ENCODE measurements around the gene GABARAPL1. TPM values are rescaled to one million over a fixed set of nuclear protein-coding genes. Genes with fewer than 3 reads are reported as not detected.

GABARAPL1 gene
- 100 to 1,000 TPM in 3 of 6 donors, 10 to 100 TPM in 3; 88.9 to 114 (median 97.9) TPM for total RNA-seq

DNA sequence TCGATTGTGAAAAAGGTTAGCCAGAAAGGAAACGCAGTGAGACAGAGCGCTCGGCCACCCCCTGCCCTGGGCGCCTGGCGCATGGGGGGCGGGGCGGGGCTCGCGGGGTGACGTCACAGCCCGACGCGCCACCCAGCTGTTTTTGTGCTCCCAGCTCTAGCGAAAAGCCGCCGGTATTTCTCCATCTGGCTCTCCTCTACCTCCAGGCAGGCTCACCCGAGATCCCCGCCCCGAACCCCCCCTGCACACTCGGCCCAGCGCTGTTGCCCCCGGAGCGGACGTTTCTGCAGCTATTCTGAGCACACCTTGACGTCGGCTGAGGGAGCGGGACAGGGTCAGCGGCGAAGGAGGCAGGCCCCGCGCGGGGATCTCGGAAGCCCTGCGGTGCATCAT, at the start of gene GABARAPL1:
GABARAPL1 (plus strand) TSS at position 139 of the 393 bp plus-strand sequence; CDS start at position 392, 253 bp downstream.
- ATAC-seq (ENCODE audit: low FRiP score in 2 of 2) (peak; percentile 90 to 92), DNase-seq (peak; percentile 86 to 97)
- 1% methylated on average over 20 to 35 of the region's 35 CpGs for WGBS, 2 donors
- H3K9me3 ChIP-seq: no peaks in the 10 kb centered on the region
- H3K4me3 ChIP-seq: peak within 1 kb of the TSS; percentile 59 to 79 (median 72)
- H3K36me3 ChIP-seq: peaks cover 0 to 9% (median under 1%) of the 10 kb centered on the region in 4 donors
- no peaks in the 10 kb centered on the region for H3K27me3 ChIP-seq
- peak within 1 kb of the TSS; percentile 99 to 100 (median 100) for H3K27ac ChIP-seq
- TF ChIP-seq, protein P1, sequence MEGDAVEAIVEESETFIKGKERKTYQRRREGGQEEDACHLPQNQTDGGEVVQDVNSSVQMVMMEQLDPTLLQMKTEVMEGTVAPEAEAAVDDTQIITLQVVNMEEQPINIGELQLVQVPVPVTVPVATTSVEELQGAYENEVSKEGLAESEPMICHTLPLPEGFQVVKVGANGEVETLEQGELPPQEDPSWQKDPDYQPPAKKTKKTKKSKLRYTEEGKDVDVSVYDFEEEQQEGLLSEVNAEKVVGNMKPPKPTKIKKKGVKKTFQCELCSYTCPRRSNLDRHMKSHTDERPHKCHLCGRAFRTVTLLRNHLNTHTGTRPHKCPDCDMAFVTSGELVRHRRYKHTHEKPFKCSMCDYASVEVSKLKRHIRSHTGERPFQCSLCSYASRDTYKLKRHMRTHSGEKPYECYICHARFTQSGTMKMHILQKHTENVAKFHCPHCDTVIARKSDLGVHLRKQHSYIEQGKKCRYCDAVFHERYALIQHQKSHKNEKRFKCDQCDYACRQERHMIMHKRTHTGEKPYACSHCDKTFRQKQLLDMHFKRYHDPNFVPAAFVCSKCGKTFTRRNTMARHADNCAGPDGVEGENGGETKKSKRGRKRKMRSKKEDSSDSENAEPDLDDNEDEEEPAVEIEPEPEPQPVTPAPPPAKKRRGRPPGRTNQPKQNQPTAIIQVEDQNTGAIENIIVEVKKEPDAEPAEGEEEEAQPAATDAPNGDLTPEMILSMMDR (IDR thresholded peaks at IDR 0.05): peak in 1 of 6 experiments; percentile 6
- TF ChIP-seq EP300 (IDR thresholded peaks at IDR 0.05): peak in 1 of 4 donors; percentile 44
- peak in 3 of 4 donors; percentile 9 to 78 (median 63) for TF ChIP-seq POLR2A (IDR thresholded peaks at IDR 0.05)
- no peak for TF ChIP-seq POLR2AphosphoS5 (IDR thresholded peaks at IDR 0.05)
- peaks cover 15 to 36% (median 22%) of the 10 kb centered on the region in 4 donors for H3K4me1 ChIP-seq

DNA sequence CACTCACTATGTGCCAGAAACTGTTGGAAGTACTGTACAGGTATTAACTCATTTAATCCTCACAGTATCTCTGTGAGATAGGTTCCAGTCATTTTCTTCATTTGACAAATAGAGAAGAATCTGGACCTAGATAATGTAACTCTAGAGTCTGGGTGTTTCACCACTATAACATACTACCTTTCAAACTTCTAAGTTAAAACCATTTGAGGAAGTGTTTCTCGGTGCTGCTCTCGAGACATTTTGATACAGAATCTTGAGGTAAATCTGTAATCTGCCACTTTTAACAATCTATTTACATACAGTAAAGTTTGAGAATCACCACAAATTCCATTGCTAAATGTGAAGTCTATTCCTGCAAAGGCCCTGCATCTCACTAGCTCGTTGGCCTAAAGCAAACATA, 49.6 kb upstream of the GABARAPL1 start:
- 53 to 68% methylated on average over 3 of the region's 3 CpGs for WGBS, 2 donors
- no peak for TF ChIP-seq POLR2AphosphoS5 (IDR thresholded peaks at IDR 0.05)
- TF ChIP-seq POLR2A (IDR thresholded peaks at IDR 0.05): no peak
- TF ChIP-seq, protein P1 (IDR thresholded peaks at IDR 0.05): no peak
- no peak for TF ChIP-seq EP300 (IDR thresholded peaks at IDR 0.05)
- DNase-seq (no peak), ATAC-seq (ENCODE audit: low FRiP score in 2 of 2) (no peak)
- Histone ChIP-seq H3K27me3 (no peaks in the 10 kb centered on the region), H3K36me3 (no peaks in the 10 kb centered on the region), H3K9me3 (no peaks in the 10 kb centered on the region), H3K4me3 (no peak overlapping the region), H3K4me1 (peaks cover 0 to 8% (median 1%) of the 10 kb centered on the region in 4 donors), H3K27ac (no peak overlapping the region)

DNA sequence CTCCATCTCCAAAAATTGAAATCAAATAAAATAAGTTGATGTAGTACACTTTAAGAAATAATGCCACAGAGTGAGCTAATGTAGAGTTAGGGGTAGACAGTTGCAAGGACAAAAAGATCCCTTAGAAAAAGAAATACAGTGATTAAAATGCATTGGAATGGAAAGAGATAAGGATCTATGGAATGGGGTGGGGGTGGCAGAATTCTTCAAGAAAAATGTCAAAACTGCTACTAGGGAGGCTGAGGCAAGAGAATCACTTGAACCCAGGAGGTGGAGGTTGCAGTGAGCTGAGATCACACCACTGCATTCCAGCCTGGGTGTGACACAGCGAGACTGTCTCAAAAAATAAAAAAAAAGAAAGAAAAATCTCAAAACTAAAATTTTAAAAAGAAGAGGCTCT, 47.3 kb upstream of the GABARAPL1 start:
- DNase-seq (no peak), ATAC-seq (ENCODE audit: low FRiP score in 2 of 2) (no peak)
- Histone ChIP-seq H3K4me3 (peak overlapping the region in 1 of 4 donors; percentile 15), H3K9me3 (no peaks in the 10 kb centered on the region), H3K27me3 (no peaks in the 10 kb centered on the region), H3K27ac (no peak overlapping the region), H3K4me1 (peaks cover 0 to 8% (median 1%) of the 10 kb centered on the region in 4 donors), H3K36me3 (no peaks in the 10 kb centered on the region)
- WGBS, 2 donors: 0 to 15% methylated on average over 1 of the region's 1 CpG
- TF ChIP-seq POLR2AphosphoS5 (IDR thresholded peaks at IDR 0.05) (no peak), EP300 (IDR thresholded peaks at IDR 0.05) (no peak), POLR2A (IDR thresholded peaks at IDR 0.05) (no peak)
- TF ChIP-seq, protein P1 (IDR thresholded peaks at IDR 0.05): no peak

DNA sequence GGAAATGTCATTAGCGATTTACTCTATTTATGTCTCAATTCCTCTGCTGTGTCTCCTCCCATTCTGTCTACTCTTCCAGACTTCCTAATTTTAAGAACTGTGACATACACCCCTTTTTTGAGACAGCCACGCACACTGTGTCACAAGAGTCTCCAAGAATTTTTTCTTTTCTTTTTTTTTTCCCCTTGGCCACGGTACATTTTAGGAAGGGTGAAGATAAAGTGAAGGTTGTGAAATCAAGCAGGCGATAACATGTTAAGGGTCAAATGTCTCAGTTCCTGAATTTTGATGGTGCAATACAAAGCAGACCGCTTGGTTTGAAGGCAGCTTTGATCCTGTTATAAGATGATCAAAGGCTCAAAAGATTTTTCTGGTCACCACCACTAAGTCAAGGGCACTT, 45.1 kb upstream of the GABARAPL1 start:
- Histone ChIP-seq H3K27ac (peak overlapping the region in 1 of 4 donors; percentile 55), H3K4me3 (no peak overlapping the region), H3K27me3 (no peaks in the 10 kb centered on the region), H3K9me3 (no peaks in the 10 kb centered on the region), H3K36me3 (no peaks in the 10 kb centered on the region), H3K4me1 (peaks cover 0 to 8% (median 1%) of the 10 kb centered on the region in 4 donors)
- no peak for DNase-seq
- ATAC-seq (ENCODE audit: low FRiP score in 2 of 2): peak; percentile 78 to 81
- 23 to 34% methylated on average over 5 of the region's 5 CpGs for WGBS, 2 donors
- TF ChIP-seq POLR2A (IDR thresholded peaks at IDR 0.05) (peak in 1 of 4 donors; percentile 59), POLR2AphosphoS5 (IDR thresholded peaks at IDR 0.05) (peak in 1 of 2 donors; percentile 73), EP300 (IDR thresholded peaks at IDR 0.05) (peak in 1 of 4 donors; percentile 54)
- TF ChIP-seq, protein P1 (IDR thresholded peaks at IDR 0.05): no peak

DNA sequence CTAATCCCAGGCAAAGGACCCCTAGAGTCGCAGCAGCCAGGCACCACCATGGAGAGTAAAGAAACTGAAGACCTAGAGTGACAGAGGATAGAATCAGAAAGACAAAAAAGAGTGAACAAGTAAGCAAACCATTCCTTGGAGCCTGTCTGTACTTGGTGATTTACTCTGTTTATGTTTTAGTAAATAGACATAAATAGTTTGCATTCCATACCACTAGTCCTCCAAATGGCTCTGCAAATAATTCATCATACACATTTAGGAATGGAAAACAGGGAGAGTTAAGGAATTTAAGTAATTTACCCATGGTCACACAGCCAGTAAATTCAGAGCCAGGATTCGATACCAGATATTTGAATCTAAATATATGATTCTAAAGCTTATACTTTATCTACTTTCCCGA, 43.6 kb upstream of the GABARAPL1 start:
- no peaks in the 10 kb centered on the region for H3K27me3 ChIP-seq
- H3K27ac ChIP-seq: peak overlapping the region in 1 of 4 donors; percentile 18
- no peaks in the 10 kb centered on the region for H3K36me3 ChIP-seq
- ATAC-seq (ENCODE audit: low FRiP score in 2 of 2) (no peak), DNase-seq (no peak)
- peaks cover 0 to 8% (median 1%) of the 10 kb centered on the region in 4 donors for H3K4me1 ChIP-seq
- 75 to 82% methylated on average over 3 of the region's 3 CpGs for WGBS, 2 donors
- H3K4me3 ChIP-seq: peak overlapping the region in 1 of 4 donors; percentile 15
- TF ChIP-seq, protein P1 (IDR thresholded peaks at IDR 0.05): no peak
- no peak for TF ChIP-seq EP300 (IDR thresholded peaks at IDR 0.05)
- TF ChIP-seq POLR2A (IDR thresholded peaks at IDR 0.05): no peak
- TF ChIP-seq POLR2AphosphoS5 (IDR thresholded peaks at IDR 0.05): no peak
- H3K9me3 ChIP-seq: no peaks in the 10 kb centered on the region
